ENCODE data around the gene CLIP2.

DNA sequence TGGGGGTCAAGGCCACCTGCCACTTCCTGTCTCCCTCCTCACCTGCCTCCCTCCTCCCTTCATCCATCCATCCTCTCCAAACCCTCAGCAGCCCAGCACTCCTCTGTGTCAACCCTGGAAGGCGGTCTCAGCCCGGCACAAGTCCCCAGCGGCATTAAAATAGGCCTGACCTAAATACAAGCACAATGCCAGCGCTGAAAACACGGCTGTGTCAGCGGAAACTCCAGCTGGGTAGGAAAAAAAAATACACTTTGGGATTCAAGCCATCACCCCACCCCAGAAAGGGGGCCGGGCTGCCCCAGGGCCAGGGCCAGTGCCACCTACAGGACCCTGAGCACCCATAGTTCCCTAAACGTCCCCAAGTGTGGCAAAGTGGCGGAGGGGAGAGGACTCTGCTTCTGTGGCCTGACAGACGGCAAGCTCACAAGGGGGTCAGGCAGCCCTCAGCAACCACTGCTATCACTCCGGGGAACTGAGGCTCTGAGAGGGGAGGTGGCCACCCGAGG lies 141.8 kb downstream of the CLIP2 start:
- TF ChIP-seq, protein P1, sequence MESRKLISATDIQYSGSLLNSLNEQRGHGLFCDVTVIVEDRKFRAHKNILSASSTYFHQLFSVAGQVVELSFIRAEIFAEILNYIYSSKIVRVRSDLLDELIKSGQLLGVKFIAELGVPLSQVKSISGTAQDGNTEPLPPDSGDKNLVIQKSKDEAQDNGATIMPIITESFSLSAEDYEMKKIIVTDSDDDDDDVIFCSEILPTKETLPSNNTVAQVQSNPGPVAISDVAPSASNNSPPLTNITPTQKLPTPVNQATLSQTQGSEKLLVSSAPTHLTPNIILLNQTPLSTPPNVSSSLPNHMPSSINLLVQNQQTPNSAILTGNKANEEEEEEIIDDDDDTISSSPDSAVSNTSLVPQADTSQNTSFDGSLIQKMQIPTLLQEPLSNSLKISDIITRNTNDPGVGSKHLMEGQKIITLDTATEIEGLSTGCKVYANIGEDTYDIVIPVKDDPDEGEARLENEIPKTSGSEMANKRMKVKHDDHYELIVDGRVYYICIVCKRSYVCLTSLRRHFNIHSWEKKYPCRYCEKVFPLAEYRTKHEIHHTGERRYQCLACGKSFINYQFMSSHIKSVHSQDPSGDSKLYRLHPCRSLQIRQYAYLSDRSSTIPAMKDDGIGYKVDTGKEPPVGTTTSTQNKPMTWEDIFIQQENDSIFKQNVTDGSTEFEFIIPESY (IDR thresholded peaks at IDR 0.05; ENCODE audit: borderline replicate concordance, low read depth): no peak
- TF ChIP-seq TAF1 (IDR thresholded peaks at IDR 0.05; ENCODE audit: borderline replicate concordance, low read depth, low read length) (no peak), GABPA (IDR thresholded peaks at IDR 0.05; ENCODE audit: low read depth) (no peak), TCF12 (IDR thresholded peaks at IDR 0.05) (no peak)
- TF ChIP-seq, protein P2, sequence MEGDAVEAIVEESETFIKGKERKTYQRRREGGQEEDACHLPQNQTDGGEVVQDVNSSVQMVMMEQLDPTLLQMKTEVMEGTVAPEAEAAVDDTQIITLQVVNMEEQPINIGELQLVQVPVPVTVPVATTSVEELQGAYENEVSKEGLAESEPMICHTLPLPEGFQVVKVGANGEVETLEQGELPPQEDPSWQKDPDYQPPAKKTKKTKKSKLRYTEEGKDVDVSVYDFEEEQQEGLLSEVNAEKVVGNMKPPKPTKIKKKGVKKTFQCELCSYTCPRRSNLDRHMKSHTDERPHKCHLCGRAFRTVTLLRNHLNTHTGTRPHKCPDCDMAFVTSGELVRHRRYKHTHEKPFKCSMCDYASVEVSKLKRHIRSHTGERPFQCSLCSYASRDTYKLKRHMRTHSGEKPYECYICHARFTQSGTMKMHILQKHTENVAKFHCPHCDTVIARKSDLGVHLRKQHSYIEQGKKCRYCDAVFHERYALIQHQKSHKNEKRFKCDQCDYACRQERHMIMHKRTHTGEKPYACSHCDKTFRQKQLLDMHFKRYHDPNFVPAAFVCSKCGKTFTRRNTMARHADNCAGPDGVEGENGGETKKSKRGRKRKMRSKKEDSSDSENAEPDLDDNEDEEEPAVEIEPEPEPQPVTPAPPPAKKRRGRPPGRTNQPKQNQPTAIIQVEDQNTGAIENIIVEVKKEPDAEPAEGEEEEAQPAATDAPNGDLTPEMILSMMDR (IDR thresholded peaks at IDR 0.05): no peak
- TF ChIP-seq, protein P3, sequence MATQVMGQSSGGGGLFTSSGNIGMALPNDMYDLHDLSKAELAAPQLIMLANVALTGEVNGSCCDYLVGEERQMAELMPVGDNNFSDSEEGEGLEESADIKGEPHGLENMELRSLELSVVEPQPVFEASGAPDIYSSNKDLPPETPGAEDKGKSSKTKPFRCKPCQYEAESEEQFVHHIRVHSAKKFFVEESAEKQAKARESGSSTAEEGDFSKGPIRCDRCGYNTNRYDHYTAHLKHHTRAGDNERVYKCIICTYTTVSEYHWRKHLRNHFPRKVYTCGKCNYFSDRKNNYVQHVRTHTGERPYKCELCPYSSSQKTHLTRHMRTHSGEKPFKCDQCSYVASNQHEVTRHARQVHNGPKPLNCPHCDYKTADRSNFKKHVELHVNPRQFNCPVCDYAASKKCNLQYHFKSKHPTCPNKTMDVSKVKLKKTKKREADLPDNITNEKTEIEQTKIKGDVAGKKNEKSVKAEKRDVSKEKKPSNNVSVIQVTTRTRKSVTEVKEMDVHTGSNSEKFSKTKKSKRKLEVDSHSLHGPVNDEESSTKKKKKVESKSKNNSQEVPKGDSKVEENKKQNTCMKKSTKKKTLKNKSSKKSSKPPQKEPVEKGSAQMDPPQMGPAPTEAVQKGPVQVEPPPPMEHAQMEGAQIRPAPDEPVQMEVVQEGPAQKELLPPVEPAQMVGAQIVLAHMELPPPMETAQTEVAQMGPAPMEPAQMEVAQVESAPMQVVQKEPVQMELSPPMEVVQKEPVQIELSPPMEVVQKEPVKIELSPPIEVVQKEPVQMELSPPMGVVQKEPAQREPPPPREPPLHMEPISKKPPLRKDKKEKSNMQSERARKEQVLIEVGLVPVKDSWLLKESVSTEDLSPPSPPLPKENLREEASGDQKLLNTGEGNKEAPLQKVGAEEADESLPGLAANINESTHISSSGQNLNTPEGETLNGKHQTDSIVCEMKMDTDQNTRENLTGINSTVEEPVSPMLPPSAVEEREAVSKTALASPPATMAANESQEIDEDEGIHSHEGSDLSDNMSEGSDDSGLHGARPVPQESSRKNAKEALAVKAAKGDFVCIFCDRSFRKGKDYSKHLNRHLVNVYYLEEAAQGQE (IDR thresholded peaks at IDR 0.05; ENCODE audit: low read depth, low read length): no peak
